ENCODE data around the gene ZNF362. TPM values are rescaled to one million over a fixed set of nuclear protein-coding genes. Genes with fewer than 3 reads are reported as not detected.

Gene ZNF362
- total RNA-seq, 2 donors from 2014 or later, result 7.9 to 17.9 TPM

GRCh38 chr1:33268927-33269610 lies 12.8 kb downstream of the ZNF362 start:
- no peak overlapping the region for H3K27ac ChIP-seq
- H3K36me3 ChIP-seq (replicated peaks in 1 of 2; ENCODE audit: insufficient read depth in 1 of 2, low read depth in 2 of 2), result peaks cover 0 to 1% of the 10 kb centered on the region in 2 donors
- intact Hi-C loops (cut with DNase I), result no loop called here
- no peaks in the 10 kb centered on the region for H3K9me3 ChIP-seq
- WGBS, 2 donors, result 93 to 95% methylated on average over 5 of the region's 5 CpGs
- H3K4me1 ChIP-seq, result peaks cover 5% of the 10 kb centered on the region
- no peaks in the 10 kb centered on the region for H3K27me3 ChIP-seq
- no peak overlapping the region for H3K4me3 ChIP-seq
- no peak for TF ChIP-seq CTCF (IDR thresholded peaks at IDR 0.05)
- no peak for TF ChIP-seq POLR2A (IDR thresholded peaks at IDR 0.05)
- DNase-seq, result no peak
- ATAC-seq, result no peak

DNA sequence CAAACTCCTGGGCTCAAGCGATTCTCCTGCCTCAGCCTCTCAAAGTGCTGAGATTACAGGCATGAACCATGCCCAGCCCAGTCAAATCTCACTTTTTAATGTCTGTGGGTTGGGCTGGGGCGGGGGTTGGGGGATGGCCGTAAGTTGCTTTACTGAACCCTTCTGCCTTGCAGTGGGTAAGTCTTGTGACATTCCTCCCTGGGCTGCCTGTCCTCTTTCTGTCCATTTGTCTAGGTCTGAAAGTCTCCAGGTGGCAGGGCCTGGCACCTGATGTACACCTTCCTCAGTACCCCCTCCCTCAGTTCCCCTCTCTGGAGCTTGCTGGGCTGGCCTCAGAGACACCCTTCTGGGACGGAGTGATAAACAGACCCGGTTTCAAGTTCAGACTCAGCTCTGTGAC lies 13.3 kb downstream of the ZNF362 start:
- intact Hi-C loops (cut with DNase I), result no loop called here
- no peak for ATAC-seq
- H3K4me3 ChIP-seq, result no peak overlapping the region
- no peak for TF ChIP-seq CTCF (IDR thresholded peaks at IDR 0.05)
- TF ChIP-seq POLR2A (IDR thresholded peaks at IDR 0.05), result no peak
- 76 to 93% methylated on average over 3 to 5 of the region's 5 CpGs for WGBS, 2 donors
- no peaks in the 10 kb centered on the region for H3K27me3 ChIP-seq
- DNase-seq, result no peak
- H3K4me1 ChIP-seq, result no peaks in the 10 kb centered on the region
- no peaks in the 10 kb centered on the region for H3K9me3 ChIP-seq
- H3K36me3 ChIP-seq (replicated peaks in 1 of 2; ENCODE audit: insufficient read depth in 1 of 2, low read depth in 2 of 2), result peaks cover 0 to 1% of the 10 kb centered on the region in 2 donors
- H3K27ac ChIP-seq, result no peak overlapping the region

- intact Hi-C loops (cut with DNase I), result no loop called here
- no peak for DNase-seq
- 96 to 100% methylated on average over 1 to 5 of the region's 5 CpGs for WGBS, 2 donors
- Histone ChIP-seq H3K9me3 (no peaks in the 10 kb centered on the region), H3K36me3 (replicated peaks in 1 of 2; ENCODE audit: insufficient read depth in 1 of 2, low read depth in 2 of 2) (peaks cover 0 to 1% of the 10 kb centered on the region in 2 donors), H3K27me3 (no peaks in the 10 kb centered on the region), H3K4me1 (no peaks in the 10 kb centered on the region), H3K4me3 (no peak overlapping the region), H3K27ac (no peak overlapping the region)
- ATAC-seq, result no peak
- no peak for TF ChIP-seq POLR2A (IDR thresholded peaks at IDR 0.05)
These were observed 14.1 kb downstream of the ZNF362 start for GRCh38 chr1:33270379-33270778.

DNA sequence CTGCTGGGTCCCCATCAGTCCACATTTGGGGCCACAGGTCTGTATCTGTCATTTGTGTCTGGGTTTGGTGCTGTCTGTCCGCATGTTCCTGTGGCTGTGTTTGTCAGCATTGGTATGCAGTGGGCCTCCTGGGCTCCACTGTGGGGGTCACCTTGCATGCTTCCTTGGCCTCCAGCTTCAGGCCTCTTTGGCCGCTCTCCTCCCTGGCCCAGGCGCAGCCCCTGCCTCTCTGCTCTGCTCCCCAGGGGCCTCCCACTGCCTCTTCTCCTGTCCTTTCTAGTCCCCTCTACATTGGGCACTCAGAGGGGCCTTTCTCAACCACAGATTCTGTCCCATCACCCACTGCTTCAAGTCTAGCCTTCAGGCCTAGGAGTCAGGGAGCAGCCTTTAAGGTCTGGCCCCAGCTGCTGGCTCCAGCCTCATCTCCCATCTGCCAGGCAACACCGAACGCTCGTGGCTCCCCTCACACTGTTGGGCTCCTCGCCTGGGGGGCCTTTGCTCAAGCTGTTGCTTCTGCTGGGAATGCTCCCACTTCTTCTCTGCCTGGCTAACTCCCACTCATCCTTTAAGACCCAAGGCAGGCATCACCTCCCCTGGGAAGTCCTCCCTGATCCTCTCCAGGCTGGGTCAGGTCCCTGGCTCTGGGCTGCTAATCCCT lies 14.6 kb downstream of the ZNF362 start:
- no peak for TF ChIP-seq CTCF (IDR thresholded peaks at IDR 0.05)
- TF ChIP-seq POLR2A (IDR thresholded peaks at IDR 0.05), result no peak
- WGBS, 2 donors, result 90 to 92% methylated on average over 7 of the region's 7 CpGs
- ATAC-seq, result no peak
- peaks cover 0 to 1% of the 10 kb centered on the region in 2 donors for H3K36me3 ChIP-seq (replicated peaks in 1 of 2; ENCODE audit: insufficient read depth in 1 of 2, low read depth in 2 of 2)
- intact Hi-C loops (cut with DNase I), result no loop called here
- H3K27me3 ChIP-seq, result no peaks in the 10 kb centered on the region
- H3K27ac ChIP-seq, result no peak overlapping the region
- no peaks in the 10 kb centered on the region for H3K9me3 ChIP-seq
- DNase-seq, result no peak
- H3K4me3 ChIP-seq, result no peak overlapping the region
- no peaks in the 10 kb centered on the region for H3K4me1 ChIP-seq

DNA sequence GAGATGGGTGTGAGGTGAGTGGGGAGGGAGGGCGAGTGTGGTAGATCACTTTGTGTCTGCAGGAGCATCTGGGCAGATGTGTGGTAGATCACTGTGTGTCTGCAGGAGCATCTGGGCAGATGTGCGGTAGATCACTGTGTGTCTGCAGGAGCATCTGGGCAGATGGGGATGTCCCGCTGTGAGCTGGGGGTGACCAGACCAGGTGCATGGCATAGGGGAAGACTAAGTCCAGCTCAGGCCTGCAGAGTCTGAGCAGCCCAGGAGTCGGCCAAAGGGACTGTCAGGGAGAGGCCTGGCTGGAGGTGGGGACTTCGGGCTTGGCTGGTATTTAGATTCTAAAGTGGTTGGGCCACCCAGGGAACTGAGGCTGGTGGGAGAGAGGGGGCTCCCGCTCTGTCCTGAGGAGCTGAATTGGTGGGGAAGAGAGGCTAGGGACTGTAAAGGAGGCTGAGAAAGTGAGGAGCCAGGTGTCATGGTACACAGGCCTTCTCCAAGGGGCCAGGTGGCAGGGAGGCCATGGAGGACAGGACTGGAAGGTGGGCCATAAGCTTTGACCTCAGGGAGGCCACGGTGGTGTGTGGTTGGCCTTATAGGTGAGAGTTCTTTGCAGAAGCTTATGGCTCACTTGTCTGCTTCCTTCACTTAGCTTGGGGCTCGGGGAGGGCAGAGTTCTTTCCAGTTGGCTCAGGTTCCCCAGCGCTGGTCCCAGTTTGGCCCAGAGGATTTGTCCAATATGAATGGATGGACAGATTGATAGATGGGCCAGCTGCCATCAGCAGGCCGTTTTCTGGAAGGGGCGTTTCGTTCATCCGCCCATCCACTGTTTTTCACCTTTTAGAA lies 15.6 kb downstream of the ZNF362 start:
- no peaks in the 10 kb centered on the region for H3K9me3 ChIP-seq
- ATAC-seq, result no peak
- H3K4me1 ChIP-seq, result no peaks in the 10 kb centered on the region
- TF ChIP-seq POLR2A (IDR thresholded peaks at IDR 0.05), result no peak
- TF ChIP-seq CTCF (IDR thresholded peaks at IDR 0.05), result no peak
- 83 to 89% methylated on average over 12 to 13 of the region's 13 CpGs for WGBS, 2 donors
- no peaks in the 10 kb centered on the region for H3K27me3 ChIP-seq
- no peak for DNase-seq
- intact Hi-C loops (cut with DNase I), result no loop called here
- no peak overlapping the region for H3K27ac ChIP-seq
- H3K36me3 ChIP-seq (replicated peaks in 1 of 2; ENCODE audit: insufficient read depth in 1 of 2, low read depth in 2 of 2), result peaks cover 0 to 1% of the 10 kb centered on the region in 2 donors
- H3K4me3 ChIP-seq, result no peak overlapping the region
